HL-60 (cell line): ENCODE data around the gene IQGAP3.

ENCODE experiments used
- DNase-seq, 2 experiments: peaks; one replicate each; pipeline ENCODE4 v3.0.0-alpha.2; 2010 to 2020; ENCODE audit warnings: low read depth in 1 of 2, low spot score in 1 of 2
- H3K27ac ChIP-seq: fragments of 250-450 bp; sonication (Bioruptor Pico); replicated peaks from 2 replicates; pipeline ENCODE4 v1.5.1; 2020; ENCODE audit warnings: mild to moderate bottlenecking, moderate library complexity
- H3K27me3 ChIP-seq: fragments of 250-450 bp; sonication (Bioruptor Pico); 2 replicates; pipeline ENCODE4 v1.5.1; 2021; ENCODE audit warnings: mild to moderate bottlenecking, moderate library complexity; ENCODE audit not compliant: insufficient read depth, poor library complexity, severe bottlenecking
- H3K4me3 ChIP-seq: replicated peaks from 2 replicates; pipeline ENCODE4 v1.5.1; 2011; ENCODE audit warnings: mild to moderate bottlenecking, control low read depth, low read length; ENCODE audit not compliant: insufficient read depth
- GABPA ChIP-seq: IDR thresholded peaks from 2 replicates; pipeline ENCODE4 v1.6.1; 2012; ENCODE audit warnings: low read depth
- POLR2AphosphoS5 ChIP-seq: IDR thresholded peaks from 2 replicates; pipeline ENCODE4 v1.6.1; 2012; ENCODE audit warnings: low read depth
- SPI1 ChIP-seq: IDR thresholded peaks from 2 replicates; pipeline ENCODE4 v1.6.1; 2012; ENCODE audit warnings: low read depth, mild to moderate bottlenecking, borderline replicate concordance
- TF ChIP-seq, protein P1 (sequence below): IDR thresholded peaks from one replicate; pipeline ENCODE4 v1.5.1; 2011; ENCODE audit warnings: low read length, control low read depth, inconsistent platforms; ENCODE audit not compliant: insufficient read depth
- TF ChIP-seq, protein P2 (sequence below): IDR thresholded peaks from 2 replicates; pipeline ENCODE4 v1.6.1; 2012; ENCODE audit warnings: low read depth; ENCODE audit not compliant: insufficient replicate concordance

Gene IQGAP3

DNA sequence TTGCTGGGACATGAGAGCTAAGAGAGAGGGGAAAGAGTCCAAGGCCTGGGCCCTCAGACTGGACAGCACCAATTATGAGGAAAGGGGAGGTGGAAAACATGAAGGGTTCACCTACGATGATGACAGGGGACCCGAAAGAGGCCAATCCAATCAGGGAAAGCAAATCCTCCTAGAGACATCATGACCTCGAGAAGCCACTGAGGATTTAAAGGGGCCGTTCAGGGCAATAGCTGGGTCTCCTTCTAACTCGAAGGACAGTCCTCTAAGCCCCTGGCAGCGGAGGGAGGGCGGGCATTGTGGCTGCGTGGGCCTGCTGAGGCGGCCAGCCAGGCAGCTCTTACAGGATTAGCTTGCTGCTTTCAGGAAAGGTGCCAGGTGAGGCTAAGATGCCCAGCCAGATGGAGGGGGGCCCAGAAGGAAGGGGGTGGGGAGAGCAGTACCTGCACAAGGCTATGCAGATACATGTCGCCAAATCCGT, 79.2 kb downstream of the IQGAP3 start:
- H3K27ac ChIP-seq: peak overlapping the region; percentile 66
- TF ChIP-seq SPI1 (no peak), GABPA (no peak)
- TF ChIP-seq, protein P1, sequence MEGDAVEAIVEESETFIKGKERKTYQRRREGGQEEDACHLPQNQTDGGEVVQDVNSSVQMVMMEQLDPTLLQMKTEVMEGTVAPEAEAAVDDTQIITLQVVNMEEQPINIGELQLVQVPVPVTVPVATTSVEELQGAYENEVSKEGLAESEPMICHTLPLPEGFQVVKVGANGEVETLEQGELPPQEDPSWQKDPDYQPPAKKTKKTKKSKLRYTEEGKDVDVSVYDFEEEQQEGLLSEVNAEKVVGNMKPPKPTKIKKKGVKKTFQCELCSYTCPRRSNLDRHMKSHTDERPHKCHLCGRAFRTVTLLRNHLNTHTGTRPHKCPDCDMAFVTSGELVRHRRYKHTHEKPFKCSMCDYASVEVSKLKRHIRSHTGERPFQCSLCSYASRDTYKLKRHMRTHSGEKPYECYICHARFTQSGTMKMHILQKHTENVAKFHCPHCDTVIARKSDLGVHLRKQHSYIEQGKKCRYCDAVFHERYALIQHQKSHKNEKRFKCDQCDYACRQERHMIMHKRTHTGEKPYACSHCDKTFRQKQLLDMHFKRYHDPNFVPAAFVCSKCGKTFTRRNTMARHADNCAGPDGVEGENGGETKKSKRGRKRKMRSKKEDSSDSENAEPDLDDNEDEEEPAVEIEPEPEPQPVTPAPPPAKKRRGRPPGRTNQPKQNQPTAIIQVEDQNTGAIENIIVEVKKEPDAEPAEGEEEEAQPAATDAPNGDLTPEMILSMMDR: no peak
- H3K4me3 ChIP-seq: peak overlapping the region; percentile 27
- no peaks in the 10 kb centered on the region for H3K27me3 ChIP-seq
- peak in 1 of 2 experiments; percentile 29 for DNase-seq

DNA sequence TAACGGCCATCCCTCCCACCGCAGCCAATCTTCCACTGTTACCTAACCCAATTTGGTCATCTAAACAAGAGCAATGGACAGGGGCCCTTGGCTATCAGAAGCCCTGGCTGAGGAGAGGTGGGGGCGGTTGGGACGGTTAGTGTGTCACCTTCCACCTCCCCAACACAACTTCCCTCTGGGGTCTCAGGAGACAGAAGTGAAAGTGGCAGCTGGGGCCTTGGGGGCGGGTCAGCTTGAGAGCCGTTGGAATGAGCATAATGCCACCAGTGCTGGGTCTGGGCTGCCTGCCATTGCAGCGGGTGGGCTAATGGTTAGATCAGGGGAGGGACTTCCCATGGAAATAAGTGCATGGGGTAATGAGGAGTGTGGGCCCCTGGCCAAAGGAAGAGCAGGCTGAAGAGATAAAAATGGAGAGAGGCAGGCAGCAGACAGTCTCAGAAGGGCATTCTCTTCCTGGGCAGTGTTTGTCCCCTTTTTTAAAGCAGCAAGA, 79.7 kb downstream of the IQGAP3 start:
- no peaks in the 10 kb centered on the region for H3K27me3 ChIP-seq
- peak overlapping the region; percentile 66 for H3K27ac ChIP-seq
- DNase-seq: peak; percentile 82 to 88
- TF ChIP-seq GABPA (no peak), POLR2AphosphoS5 (peak; percentile 27; the same call in 1 of the 2 replicates), SPI1 (peak; percentile 7; the same call in 1 of the 2 replicates)
- 0 out of 2 replicates have a peak overlapping the region, but pooled peaks have one; percentile 13 for H3K4me3 ChIP-seq

DNA sequence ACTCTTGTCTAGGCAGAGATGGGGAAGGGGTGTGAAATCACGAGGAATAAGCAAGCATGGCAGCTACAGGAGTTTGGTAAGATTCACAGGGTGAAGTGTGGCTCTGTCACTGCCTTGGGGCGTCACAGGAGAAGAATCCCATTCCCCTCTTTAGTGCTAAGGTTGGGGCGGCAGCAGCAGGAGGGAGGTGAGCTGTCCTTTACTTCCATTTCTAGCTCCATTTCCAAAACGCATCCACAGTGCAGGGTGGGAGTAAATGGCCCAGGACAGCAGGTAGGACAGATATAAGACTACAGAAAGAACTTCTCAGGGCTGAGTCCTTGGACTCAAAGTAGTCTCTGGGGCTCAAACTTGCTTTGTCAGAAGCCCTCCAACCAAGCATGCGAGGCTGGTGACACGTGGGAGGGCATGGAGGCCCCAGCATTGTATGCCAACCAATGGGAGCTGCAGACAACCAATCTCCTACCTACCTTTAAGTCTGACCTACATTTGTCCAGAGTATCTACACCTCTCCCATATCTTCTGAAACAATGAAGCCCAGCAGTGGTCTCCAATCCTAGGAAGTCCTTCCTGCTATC, 80.3 kb downstream of the IQGAP3 start:
- peak overlapping the region; percentile 66 for H3K27ac ChIP-seq
- DNase-seq: peak in 1 of 2 experiments; percentile 37
- H3K4me3 ChIP-seq: no peak overlapping the region
- no peaks in the 10 kb centered on the region for H3K27me3 ChIP-seq
- TF ChIP-seq GABPA: no peak
- TF ChIP-seq POLR2AphosphoS5: peak; percentile 57
- TF ChIP-seq, protein P2, sequence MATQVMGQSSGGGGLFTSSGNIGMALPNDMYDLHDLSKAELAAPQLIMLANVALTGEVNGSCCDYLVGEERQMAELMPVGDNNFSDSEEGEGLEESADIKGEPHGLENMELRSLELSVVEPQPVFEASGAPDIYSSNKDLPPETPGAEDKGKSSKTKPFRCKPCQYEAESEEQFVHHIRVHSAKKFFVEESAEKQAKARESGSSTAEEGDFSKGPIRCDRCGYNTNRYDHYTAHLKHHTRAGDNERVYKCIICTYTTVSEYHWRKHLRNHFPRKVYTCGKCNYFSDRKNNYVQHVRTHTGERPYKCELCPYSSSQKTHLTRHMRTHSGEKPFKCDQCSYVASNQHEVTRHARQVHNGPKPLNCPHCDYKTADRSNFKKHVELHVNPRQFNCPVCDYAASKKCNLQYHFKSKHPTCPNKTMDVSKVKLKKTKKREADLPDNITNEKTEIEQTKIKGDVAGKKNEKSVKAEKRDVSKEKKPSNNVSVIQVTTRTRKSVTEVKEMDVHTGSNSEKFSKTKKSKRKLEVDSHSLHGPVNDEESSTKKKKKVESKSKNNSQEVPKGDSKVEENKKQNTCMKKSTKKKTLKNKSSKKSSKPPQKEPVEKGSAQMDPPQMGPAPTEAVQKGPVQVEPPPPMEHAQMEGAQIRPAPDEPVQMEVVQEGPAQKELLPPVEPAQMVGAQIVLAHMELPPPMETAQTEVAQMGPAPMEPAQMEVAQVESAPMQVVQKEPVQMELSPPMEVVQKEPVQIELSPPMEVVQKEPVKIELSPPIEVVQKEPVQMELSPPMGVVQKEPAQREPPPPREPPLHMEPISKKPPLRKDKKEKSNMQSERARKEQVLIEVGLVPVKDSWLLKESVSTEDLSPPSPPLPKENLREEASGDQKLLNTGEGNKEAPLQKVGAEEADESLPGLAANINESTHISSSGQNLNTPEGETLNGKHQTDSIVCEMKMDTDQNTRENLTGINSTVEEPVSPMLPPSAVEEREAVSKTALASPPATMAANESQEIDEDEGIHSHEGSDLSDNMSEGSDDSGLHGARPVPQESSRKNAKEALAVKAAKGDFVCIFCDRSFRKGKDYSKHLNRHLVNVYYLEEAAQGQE: no peak

DNA sequence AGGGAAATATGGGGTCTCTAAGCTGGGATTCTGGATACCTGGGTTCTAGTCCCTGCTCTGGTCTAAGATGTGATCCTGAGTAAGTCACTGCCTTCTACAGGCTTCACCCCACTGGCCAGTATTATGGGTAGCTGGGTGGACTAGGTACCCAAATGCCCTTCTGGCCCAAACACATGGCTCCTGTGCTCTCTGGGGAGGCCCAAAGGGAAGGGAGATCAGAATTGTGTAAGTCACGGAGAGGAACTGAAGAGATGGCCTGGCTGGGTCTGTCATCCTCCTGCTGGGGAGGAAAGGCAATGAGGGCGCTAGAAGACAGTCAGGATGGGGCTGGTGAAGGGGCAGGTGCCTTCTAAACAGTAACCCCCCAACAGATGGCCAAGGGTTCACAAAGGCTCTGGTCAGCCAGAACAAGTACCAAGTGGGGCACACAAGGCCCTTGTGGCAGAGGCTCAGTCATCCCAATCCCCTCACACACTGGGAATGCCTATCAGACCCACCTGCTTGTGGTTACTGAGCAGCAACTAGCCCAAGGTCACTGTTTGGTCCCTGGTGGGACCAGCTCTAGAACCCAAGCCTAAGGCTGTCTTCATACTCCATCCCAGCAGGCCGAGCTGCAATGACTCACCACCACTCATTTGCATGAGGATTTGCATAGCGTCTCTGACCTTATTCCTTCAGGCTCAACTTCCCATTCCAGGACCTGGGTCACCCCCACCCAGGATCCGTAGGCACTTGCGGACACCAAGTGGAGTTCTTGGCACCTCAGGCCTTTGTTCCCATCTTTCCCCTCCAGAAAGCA, 81.0 kb downstream of the IQGAP3 start:
- peak; percentile 63 to 78 for DNase-seq

More for the DNA sequence above, 81.0 kb downstream of the IQGAP3 start:
- H3K27ac ChIP-seq: peak overlapping the region; percentile 66
- peak; percentile 74 for TF ChIP-seq SPI1
- TF ChIP-seq, protein P2: no peak
- no peaks in the 10 kb centered on the region for H3K27me3 ChIP-seq
- peak overlapping the region; percentile 33 for H3K4me3 ChIP-seq
